Measurements from ENCODE around the gene ENPP1. TPM values are rescaled to one million over a fixed set of nuclear protein-coding genes. Genes with fewer than 3 reads are reported as not detected.
A peak's percentile ranks its signal among the peaks of the same experiment; 100 is the strongest.

Gene ENPP1
- total RNA-seq = 16.3 and 20.3 TPM in 2 replicates

- H3K27ac ChIP-seq (ENCODE audit: low read depth, low read length) = peak within 1 kb of the TSS; percentile 46
- H4K20me1 ChIP-seq (ENCODE audit: insufficient read depth, low read length) = no peaks in the 10 kb centered on the region
- H3K9me3 ChIP-seq (ENCODE audit: low read depth, low read length) = no peaks in the 10 kb centered on the region
- DNase-seq (ENCODE audit: insufficient read length, low spot score, missing footprints) = peak; percentile 96
- peaks cover 14% of the 10 kb centered on the region for H3K4me1 ChIP-seq (ENCODE audit: insufficient read depth, low read length)
- H3K4me2 ChIP-seq (ENCODE audit: insufficient read depth, low read length) = peak within 1 kb of the TSS; percentile 96
- H3K4me3 ChIP-seq (ENCODE audit: insufficient read depth, low read length) = peak within 1 kb of the TSS; percentile 81
- no peaks in the 10 kb centered on the region for H3K36me3 ChIP-seq (ENCODE audit: insufficient read depth, low read length)
- H3K79me2 ChIP-seq (ENCODE audit: insufficient read depth, low read length) = peaks cover 44% of the 10 kb centered on the region
- TF ChIP-seq CTCF (IDR thresholded peaks at IDR 0.05; ENCODE audit: extremely low read depth, low read depth, low read length) = peak; percentile 28
- no peaks in the 10 kb centered on the region for H3K27me3 ChIP-seq (ENCODE audit: insufficient read depth, low read length)
- H2AFZ ChIP-seq (ENCODE audit: low read length) = peak within 1 kb of the TSS; percentile 93
Observed at GRCh38 chr6:131807644-131808459, at the start of gene ENPP1. ENPP1 (plus strand) TSS chr6:131808020; CDS start chr6:131808036, 16 bp downstream.

GRCh38 chr6:131758920-131759319 is 48.9 kb upstream of the ENPP1 start:
- H4K20me1 ChIP-seq (ENCODE audit: insufficient read depth, low read length) = no peaks in the 10 kb centered on the region
- no peak for TF ChIP-seq CTCF (IDR thresholded peaks at IDR 0.05; ENCODE audit: extremely low read depth, low read depth, low read length)
- peak overlapping the region; percentile 15 for H3K27ac ChIP-seq (ENCODE audit: low read depth, low read length)
- no peak overlapping the region for H3K4me3 ChIP-seq (ENCODE audit: insufficient read depth, low read length)
- H3K79me2 ChIP-seq (ENCODE audit: insufficient read depth, low read length) = no peaks in the 10 kb centered on the region
- H3K9me3 ChIP-seq (ENCODE audit: low read depth, low read length) = no peaks in the 10 kb centered on the region
- DNase-seq (ENCODE audit: insufficient read length, low spot score, missing footprints) = no peak
- H3K4me2 ChIP-seq (ENCODE audit: insufficient read depth, low read length) = no peak overlapping the region
- H2AFZ ChIP-seq (ENCODE audit: low read length) = no peak overlapping the region
- H3K4me1 ChIP-seq (ENCODE audit: insufficient read depth, low read length) = peaks cover 60% of the 10 kb centered on the region
- H3K27me3 ChIP-seq (ENCODE audit: insufficient read depth, low read length) = no peaks in the 10 kb centered on the region
- no peaks in the 10 kb centered on the region for H3K36me3 ChIP-seq (ENCODE audit: insufficient read depth, low read length)

- TF ChIP-seq CTCF (IDR thresholded peaks at IDR 0.05; ENCODE audit: extremely low read depth, low read depth, low read length) = no peak
- Histone ChIP-seq H3K4me1 (ENCODE audit: insufficient read depth, low read length) (peaks cover 62% of the 10 kb centered on the region), H2AFZ (ENCODE audit: low read length) (no peak overlapping the region), H3K9me3 (ENCODE audit: low read depth, low read length) (no peaks in the 10 kb centered on the region), H3K4me2 (ENCODE audit: insufficient read depth, low read length) (peak overlapping the region; percentile 40), H3K36me3 (ENCODE audit: insufficient read depth, low read length) (no peaks in the 10 kb centered on the region), H3K27me3 (ENCODE audit: insufficient read depth, low read length) (no peaks in the 10 kb centered on the region), H3K79me2 (ENCODE audit: insufficient read depth, low read length) (no peaks in the 10 kb centered on the region), H4K20me1 (ENCODE audit: insufficient read depth, low read length) (no peaks in the 10 kb centered on the region), H3K4me3 (ENCODE audit: insufficient read depth, low read length) (no peak overlapping the region), H3K27ac (ENCODE audit: low read depth, low read length) (peak overlapping the region; percentile 32)
- peak; percentile 2 for DNase-seq (ENCODE audit: insufficient read length, low spot score, missing footprints)
Observed at GRCh38 chr6:131761060-131761761, 46.6 kb upstream of the ENPP1 start.

GRCh38 chr6:131761762-131762067 is 46.1 kb upstream of the ENPP1 start:
- no peak for DNase-seq (ENCODE audit: insufficient read length, low spot score, missing footprints)

More at GRCh38 chr6:131761762-131762067, 46.1 kb upstream of the ENPP1 start:
- H3K36me3 ChIP-seq (ENCODE audit: insufficient read depth, low read length) = no peaks in the 10 kb centered on the region
- TF ChIP-seq CTCF (IDR thresholded peaks at IDR 0.05; ENCODE audit: extremely low read depth, low read depth, low read length) = no peak
- no peaks in the 10 kb centered on the region for H3K27me3 ChIP-seq (ENCODE audit: insufficient read depth, low read length)
- no peak overlapping the region for H3K4me3 ChIP-seq (ENCODE audit: insufficient read depth, low read length)
- H3K4me2 ChIP-seq (ENCODE audit: insufficient read depth, low read length) = peak overlapping the region; percentile 40
- no peak overlapping the region for H2AFZ ChIP-seq (ENCODE audit: low read length)
- peaks cover 59% of the 10 kb centered on the region for H3K4me1 ChIP-seq (ENCODE audit: insufficient read depth, low read length)
- no peaks in the 10 kb centered on the region for H3K79me2 ChIP-seq (ENCODE audit: insufficient read depth, low read length)
- H4K20me1 ChIP-seq (ENCODE audit: insufficient read depth, low read length) = no peaks in the 10 kb centered on the region
- peak overlapping the region; percentile 32 for H3K27ac ChIP-seq (ENCODE audit: low read depth, low read length)
- H3K9me3 ChIP-seq (ENCODE audit: low read depth, low read length) = no peaks in the 10 kb centered on the region
